CD4-positive, alpha-beta T cell (primary cell): ENCODE results near the gene GPAM. TPM values are rescaled to one million over a fixed set of nuclear protein-coding genes. Genes with fewer than 3 reads are reported as not detected.
"Not testable (repeated sequence)": the region's sequence is repeated elsewhere in the genome, so short reads cannot be mapped to it uniquely, and the experiment has no call there.

Experiments used
- ATAC-seq: fragments of 200-7000 bp; cut with Tn5 transposase; one replicate; pipeline ENCODE4 v1.10.0; 2022; ENCODE audit warnings: mild to moderate bottlenecking; ENCODE audit not compliant: poor library complexity
- CTCF ChIA-PET: fragments of 350-600 bp; sonication (Branson Sonifier 250); formaldehyde crosslinking; loops from one replicate; lab custom pipeline; 2021; ENCODE audit warnings: antibody characterized with exemption, inconsistent platforms; lab: Charles Lee
- POLR2A ChIA-PET: fragments of 350-600 bp; sonication (Branson Sonifier 250); formaldehyde crosslinking; loops from one replicate; lab custom pipeline; 2021; ENCODE audit warnings: antibody characterized with exemption, inconsistent platforms; lab: Charles Lee
- DNase-seq, 14 experiments: peaks; one replicate each; pipeline ENCODE4 v3.0.0-alpha.2; 2013 to 2020; ENCODE audit warnings: mixed read lengths in 2 of 14
- H3K27ac ChIP-seq, 2 donors: one replicate each; pipeline versions ENCODE4 v1.5.1 to v1.7.0; 2013; ENCODE audit warnings: low read length in 2 of 2, low read depth in 1 of 2, mild to moderate bottlenecking in 1 of 2
- H3K27me3 ChIP-seq, 2 experiments: 1 replicate in 1 of 2; 2 replicates in 1 of 2; pipeline versions ENCODE4 v1.6.1 to v1.7.0; 2013; ENCODE audit warnings: low read length in 2 of 2, control low read depth in 1 of 2, mild to moderate bottlenecking in 1 of 2, moderate library complexity in 1 of 2; ENCODE audit not compliant: insufficient read depth in 2 of 2, control insufficient read depth in 1 of 2
- H3K36me3 ChIP-seq: one replicate; pipeline ENCODE4 v1.6.1; 2013; ENCODE audit warnings: low read length, control low read depth; ENCODE audit not compliant: insufficient read depth
- H3K4me1 ChIP-seq: one replicate; pipeline ENCODE4 v1.6.1; 2013; ENCODE audit warnings: low read length, control low read depth; ENCODE audit not compliant: insufficient read depth
- H3K4me3 ChIP-seq: one replicate; pipeline ENCODE4 v1.5.1; 2013; ENCODE audit warnings: mild to moderate bottlenecking, low read length, moderate library complexity
- H3K9me3 ChIP-seq, 2 experiments: 1 replicate in 1 of 2; 2 replicates in 1 of 2; pipeline versions ENCODE4 v1.6.1 to v1.7.0; 2013; ENCODE audit warnings: low read length in 2 of 2, mild to moderate bottlenecking in 2 of 2, control low read depth in 1 of 2, moderate library complexity in 1 of 2; ENCODE audit not compliant: control insufficient read depth in 1 of 2, insufficient read depth in 1 of 2
- H3K27ac Mint-ChIP-seq: one replicate; pipeline ENCODE4 v1.8.0; 2020; ENCODE audit warnings: mixed read lengths
- H3K27me3 Mint-ChIP-seq: one replicate; pipeline ENCODE4 v1.8.0; 2021; ENCODE audit warnings: mixed read lengths
- H3K36me3 Mint-ChIP-seq: one replicate; pipeline ENCODE4 v1.8.0; 2021; ENCODE audit warnings: low read depth, mixed read lengths
- H3K4me1 Mint-ChIP-seq: one replicate; pipeline ENCODE4 v1.8.0; 2021; ENCODE audit warnings: low read depth, mixed read lengths
- H3K4me3 Mint-ChIP-seq: one replicate; pipeline ENCODE4 v1.8.0; 2020; ENCODE audit warnings: mild to moderate bottlenecking, mixed read lengths
- H3K9me3 Mint-ChIP-seq: one replicate; pipeline ENCODE4 v1.8.0; 2020; ENCODE audit warnings: mixed read lengths
- CTCF ChIP-seq: fragments of 200-600 bp; IDR thresholded peaks from one replicate; pipeline ENCODE4 v1.8.0; 2022; ENCODE audit warnings: antibody characterized with exemption, mild to moderate bottlenecking
- intact Hi-C, 2 experiments: fragments of 100-400 bp; cut with DNase I in 1 of 2; cut with micrococcal nuclease in 1 of 2; formaldehyde crosslinking; loops; one replicate each; pipeline versions ENCODE4 v1.15.1 to v1.9.0; 2023 to 2025; cut with DNase I, micrococcal nuclease
- total RNA-seq, 174 experiments: library from RNA in 2 of 174; stranded (reverse) in 2 of 174; gene quantifications; one replicate each; pipeline ENCODE4 v1.2.3 and lab custom pipeline; 2021 to 2026

The GPAM gene
- total RNA-seq, 2 experiments from 2014 or later, result 4.8 to 6.7 TPM

- no peak overlapping the region for H3K4me3 Mint-ChIP-seq
- H3K27ac Mint-ChIP-seq, result no peak overlapping the region
- Histone ChIP-seq H3K4me3 (no peak overlapping the region), H3K4me1 (no peaks in the 10 kb centered on the region), H3K27me3 (no peaks in the 10 kb centered on the region), H3K9me3 (no peaks in the 10 kb centered on the region), H3K27ac (no peak overlapping the region), H3K36me3 (no peaks in the 10 kb centered on the region)
- intact Hi-C loops, result loop anchor here in 1 of 2 experiments (1.0 kb wide), 1 partner anchor 199 kb away; no protein-coding TSS in a partner anchor
- no peaks in the 10 kb centered on the region for H3K36me3 Mint-ChIP-seq
- ATAC-seq (no peak), DNase-seq (peak in 9 of 14 experiments; percentile 7 to 56 (median 26))
- H3K9me3 Mint-ChIP-seq, result no peaks in the 10 kb centered on the region
- ChIA-PET POLR2A (no interaction called here), CTCF (interaction anchor here (1.4 to 1.5 kb wide), 2 partner anchors 319 to 356 kb away, joined by 3 read pairs; no protein-coding TSS in a partner anchor)
- H3K4me1 Mint-ChIP-seq, result no peaks in the 10 kb centered on the region
- peak; percentile 47 for TF ChIP-seq CTCF
- peaks cover 4% of the 10 kb centered on the region for H3K27me3 Mint-ChIP-seq
Observed at GRCh38 chr10:112115781-112116385, 67.7 kb downstream of the GPAM start.

- POLR2A ChIA-PET, H3K4me3 ChIP-seq, H3K27me3 ChIP-seq, H3K27ac Mint-ChIP-seq, H3K4me3 Mint-ChIP-seq, H3K9me3 Mint-ChIP-seq, ATAC-seq, H3K27ac ChIP-seq, DNase-seq, H3K27me3 Mint-ChIP-seq, CTCF ChIA-PET, H3K4me1 Mint-ChIP-seq, H3K4me1 ChIP-seq, H3K36me3 ChIP-seq, intact Hi-C loops, H3K36me3 Mint-ChIP-seq, H3K9me3 ChIP-seq: not testable (repeated sequence)
Observed at GRCh38 chr10:112109779-112110178, 73.8 kb downstream of the GPAM start.

Other genes with a start within 250 kb of the GPAM start
- not detected for gene TECTB, start 99.6 kb upstream of the GPAM start, total RNA-seq
- gene ACSL5, start 190.4 kb upstream of the GPAM start, total RNA-seq, result 10 to 100 TPM; 11.4 to 14.1 TPM